Ascending aorta (tissue), 2 donors: ENCODE data around the gene MCTP1. TPM values are rescaled to one million over a fixed set of nuclear protein-coding genes. Genes with fewer than 3 reads are reported as not detected.

Source experiments
- DNase-seq, 2 donors: peaks; one replicate each; pipeline ENCODE4 v3.0.0-alpha.2; 2019; ENCODE audit warnings: low spot score in 2 of 2
- H3K27ac ChIP-seq, 2 donors: fragments of 200-600 bp; sonication (generic); one replicate each; pipeline ENCODE4 v1.5.1; 2016 to 2017; ENCODE audit warnings: mild to moderate bottlenecking in 1 of 2
- H3K27me3 ChIP-seq: fragments of 200-600 bp; sonication (generic); one replicate; pipeline ENCODE4 v1.5.1; 2017
- H3K36me3 ChIP-seq, 2 donors: fragments of 200-600 bp; sonication (generic); one replicate each; pipeline ENCODE4 v1.5.1; 2016
- H3K4me1 ChIP-seq, 2 donors: fragments of 200-600 bp; sonication (generic); one replicate each; pipeline ENCODE4 v1.5.1; 2016 to 2017; ENCODE audit warnings: mild to moderate bottlenecking in 1 of 2
- H3K4me3 ChIP-seq, 2 donors: fragments of 200-600 bp; sonication (generic); one replicate each; pipeline ENCODE4 v1.5.1; 2016 to 2017; ENCODE audit warnings: mild to moderate bottlenecking in 1 of 2
- H3K9me3 ChIP-seq, 2 donors: fragments of 200-600 bp; sonication (generic); one replicate each; pipeline ENCODE4 v1.5.1; 2016
- CTCF ChIP-seq, 3 experiments: fragments of 200-600 bp in 2 of 3; fragments of 450-650 bp in 1 of 3; sonication (generic) in 2 of 3; IDR thresholded peaks; one replicate each; pipeline ENCODE4 v1.5.1; 2016 to 2019; ENCODE audit warnings: antibody characterized with exemption in 3 of 3, mild to moderate bottlenecking in 1 of 3, moderate library complexity in 1 of 3
- intact Hi-C: fragments of 100-400 bp; cut with DNase I; formaldehyde crosslinking; loops from one replicate; pipeline ENCODE4 v1.15.1; 2023
- total RNA-seq: library from RNA; depleted of rRNA; stranded (reverse); fragments of >200 nt; gene quantifications from one replicate; pipeline ENCODE4 v1.1.0, GENCODE V29; 2016

Gene MCTP1
- total RNA-seq, 1 donor from 2014 or later, result 112 TPM

DNA sequence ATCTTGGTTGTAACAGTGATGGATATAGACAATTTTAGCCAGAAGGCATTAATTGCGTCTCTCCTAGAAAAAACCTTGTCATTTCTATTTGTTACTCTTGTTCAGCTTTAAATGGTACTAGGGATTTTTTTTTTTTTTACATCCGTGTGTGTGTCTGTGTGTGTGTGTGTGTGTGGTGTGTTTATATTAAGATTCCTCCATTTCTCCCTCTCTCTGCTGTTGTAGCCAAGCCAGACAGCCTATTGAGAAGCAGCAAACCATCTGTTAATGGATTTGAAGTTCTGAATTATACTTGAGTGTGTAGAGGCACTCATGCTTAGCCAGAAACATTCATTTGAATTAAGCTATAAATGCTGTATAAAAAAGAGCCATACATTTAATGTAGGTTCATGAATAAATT is 594.1 kb downstream of the MCTP1 start:
- H3K27me3 ChIP-seq, result no peaks in the 10 kb centered on the region
- intact Hi-C loops, result no loop called here
- H3K4me3 ChIP-seq, result no peak overlapping the region
- no peak overlapping the region for H3K27ac ChIP-seq
- H3K36me3 ChIP-seq, result no peaks in the 10 kb centered on the region
- TF ChIP-seq CTCF (IDR thresholded peaks at IDR 0.05), result no peak
- no peaks in the 10 kb centered on the region for H3K9me3 ChIP-seq
- no peaks in the 10 kb centered on the region for H3K4me1 ChIP-seq
- DNase-seq, result no peak

- H3K27ac ChIP-seq, result no peak overlapping the region
- H3K4me1 ChIP-seq, result no peaks in the 10 kb centered on the region
- intact Hi-C loops, result no loop called here
- no peaks in the 10 kb centered on the region for H3K9me3 ChIP-seq
- TF ChIP-seq CTCF (IDR thresholded peaks at IDR 0.05), result no peak
- H3K4me3 ChIP-seq, result no peak overlapping the region
- no peak for DNase-seq
- no peaks in the 10 kb centered on the region for H3K36me3 ChIP-seq
- H3K27me3 ChIP-seq, result no peaks in the 10 kb centered on the region
Observed at GRCh38 chr5:94689908-94690307, 595.0 kb downstream of the MCTP1 start.

GRCh38 chr5:94682814-94683520 is 601.9 kb downstream of the MCTP1 start:
- intact Hi-C loops, result no loop called here
- Histone ChIP-seq H3K4me1 (no peaks in the 10 kb centered on the region), H3K9me3 (no peaks in the 10 kb centered on the region), H3K4me3 (no peak overlapping the region), H3K36me3 (no peaks in the 10 kb centered on the region), H3K27me3 (no peaks in the 10 kb centered on the region), H3K27ac (no peak overlapping the region)
- DNase-seq, result no peak
- no peak for TF ChIP-seq CTCF (IDR thresholded peaks at IDR 0.05)

DNA sequence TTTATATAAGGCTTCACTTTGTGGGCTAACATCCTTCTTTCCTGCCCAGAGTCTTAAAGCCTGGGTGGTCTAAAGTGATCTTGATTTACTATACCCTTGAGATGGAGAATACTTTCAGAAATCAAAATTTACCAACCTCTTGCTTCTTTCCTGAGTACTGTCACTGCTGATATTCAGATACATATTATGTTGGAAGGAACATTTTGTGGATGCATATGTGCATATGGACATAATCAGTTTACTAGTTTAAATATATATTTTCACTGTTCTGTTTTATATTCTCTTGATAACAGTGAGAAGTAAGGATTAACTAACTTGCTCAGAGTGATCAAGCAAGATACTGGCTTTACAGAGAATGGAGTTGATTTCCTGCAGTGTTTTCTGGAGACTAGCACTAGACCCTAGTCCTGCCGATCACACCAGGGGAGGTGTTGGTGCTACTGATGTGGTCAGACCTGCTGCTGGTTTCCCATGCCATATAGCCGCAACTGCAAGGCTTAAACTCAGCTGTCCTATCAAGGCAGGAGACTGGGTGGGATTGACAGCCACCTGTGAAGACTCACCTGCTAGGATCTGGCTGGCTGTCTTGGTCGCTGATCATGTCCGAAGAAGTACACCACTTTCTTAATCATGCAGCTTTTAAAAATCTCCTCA is 608.8 kb downstream of the MCTP1 start:
- intact Hi-C loops, result no loop called here
- H3K36me3 ChIP-seq, result no peaks in the 10 kb centered on the region
- no peaks in the 10 kb centered on the region for H3K4me1 ChIP-seq
- no peak for TF ChIP-seq CTCF (IDR thresholded peaks at IDR 0.05)
- H3K9me3 ChIP-seq, result no peaks in the 10 kb centered on the region
- no peak overlapping the region for H3K27ac ChIP-seq
- H3K4me3 ChIP-seq, result no peak overlapping the region
- DNase-seq, result no peak
- no peaks in the 10 kb centered on the region for H3K27me3 ChIP-seq

DNA sequence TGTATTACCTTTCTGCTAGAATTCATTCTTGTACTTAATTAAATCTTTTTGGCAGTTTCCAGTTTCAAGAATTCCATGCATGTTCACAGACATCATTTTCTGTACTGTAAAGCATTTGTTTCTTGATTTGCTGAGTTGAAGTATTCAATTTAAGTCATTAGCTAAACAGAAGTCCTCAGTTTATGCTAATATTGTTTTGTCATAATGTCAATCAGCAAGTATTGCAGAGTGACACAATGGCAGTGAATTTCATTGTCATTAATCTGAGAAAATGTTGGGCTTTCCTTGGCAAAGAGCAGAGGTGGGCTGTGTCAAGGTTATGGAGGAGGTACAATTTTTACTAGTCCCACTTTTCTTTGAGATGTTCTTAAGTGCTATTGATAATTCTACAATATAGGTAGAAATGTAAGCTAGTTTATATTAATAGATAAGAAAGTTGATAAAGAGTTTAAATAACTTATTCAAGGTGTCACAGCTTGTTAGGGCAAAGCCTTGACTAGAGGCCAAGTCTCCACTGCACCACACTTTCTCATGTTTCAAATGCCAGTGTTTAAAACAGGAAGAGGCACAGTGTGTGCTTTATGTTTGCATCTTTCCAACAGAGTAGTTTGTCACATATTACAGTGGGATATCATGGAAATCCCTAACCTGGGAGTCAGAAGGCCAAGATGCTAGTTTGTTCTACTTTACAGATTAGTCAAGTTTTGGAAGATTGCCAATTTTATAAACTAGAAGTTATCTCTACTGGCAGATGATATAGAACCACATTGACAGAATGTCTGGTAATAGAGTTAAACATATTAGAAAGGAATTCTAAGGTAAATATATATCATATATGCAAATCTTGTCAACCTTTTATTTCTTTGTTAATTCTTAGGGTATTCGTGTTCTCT is 610.2 kb downstream of the MCTP1 start:
- no peak for TF ChIP-seq CTCF (IDR thresholded peaks at IDR 0.05)
- no peaks in the 10 kb centered on the region for H3K4me1 ChIP-seq
- intact Hi-C loops, result no loop called here
- DNase-seq, result no peak
- no peaks in the 10 kb centered on the region for H3K27me3 ChIP-seq
- no peak overlapping the region for H3K4me3 ChIP-seq
- H3K9me3 ChIP-seq, result no peaks in the 10 kb centered on the region
- H3K36me3 ChIP-seq, result no peaks in the 10 kb centered on the region
- no peak overlapping the region for H3K27ac ChIP-seq
